H1 (cell line): ENCODE results near the gene MUC5B. TPM values are rescaled to one million over a fixed set of nuclear protein-coding genes. Genes with fewer than 3 reads are reported as not detected.
A peak's percentile ranks its signal among the peaks of the same experiment; 100 is the strongest.

Experiments
- CTCF ChIA-PET: fragments of 300-600 bp; sonication (Branson Sonifier 250); formaldehyde crosslinking; loops from one replicate; lab custom pipeline; 2021; ENCODE audit not compliant: partially characterized antibody; lab: Charles Lee
- POLR2A ChIA-PET: fragments of 300-600 bp; sonication (Branson Sonifier 250); formaldehyde crosslinking; loops from one replicate; lab custom pipeline; 2021; ENCODE audit warnings: inconsistent platforms; ENCODE audit not compliant: partially characterized antibody; lab: Charles Lee
- DNase-seq, 2 experiments: peaks; one replicate each; pipeline versions ENCODE4 v3.0.0 to v3.0.0-alpha.2; 2010 to 2022; ENCODE audit warnings: low spot score in 2 of 2, low read depth in 1 of 2, mixed read lengths in 1 of 2
- FAIRE-seq: peaks from 2 replicates; lab custom pipeline; 2011; peaks lifted over from hg19 to GRCh38; lab: Jason Lieb, UNC
- H2AFZ ChIP-seq: 2 replicates; pipeline ENCODE4 v1.8.1; 2012; ENCODE audit warnings: low read length, inconsistent platforms
- H2AK5ac ChIP-seq: 2 replicates; pipeline ENCODE4 v1.6.1; 2013; ENCODE audit warnings: low read depth, low read length
- H2BK120ac ChIP-seq: replicated peaks from 2 replicates; pipeline ENCODE3; 2013; ENCODE audit warnings: low read depth, low read length, inconsistent platforms
- H2BK12ac ChIP-seq: 2 replicates; pipeline ENCODE4 v1.6.1; 2013; ENCODE audit warnings: low read depth, low read length
- H2BK15ac ChIP-seq: 2 replicates; pipeline ENCODE4 v1.6.1; 2013; ENCODE audit warnings: low read length
- H2BK20ac ChIP-seq: 2 replicates; pipeline ENCODE4 v1.6.1; 2013; ENCODE audit warnings: low read length
- H2BK5ac ChIP-seq: 2 replicates; pipeline ENCODE4 v1.6.1; 2013; ENCODE audit warnings: low read depth, low read length
- H3K14ac ChIP-seq: 2 replicates; pipeline ENCODE4 v1.6.1; 2013; ENCODE audit warnings: inconsistent platforms; ENCODE audit not compliant: insufficient read length
- H3K18ac ChIP-seq: 2 replicates; pipeline ENCODE4 v1.6.1; 2013; ENCODE audit warnings: low read length; ENCODE audit errors: extremely low read depth
- H3K23ac ChIP-seq: 2 replicates; pipeline ENCODE4 v1.6.1; 2013; ENCODE audit warnings: inconsistent platforms; ENCODE audit not compliant: insufficient read length
- H3K23me2 ChIP-seq: 2 replicates; pipeline ENCODE4 v1.6.1; 2013; ENCODE audit warnings: low read depth, low read length
- H3K27ac ChIP-seq: 2 replicates; pipeline ENCODE4 v1.6.1; 2011; ENCODE audit warnings: low read depth, low read length, inconsistent platforms
- H3K27me3 ChIP-seq, 4 experiments: replicated peaks in 1 of 4; 1 replicate in 1 of 4; 2 replicates in 3 of 4; pipeline versions ENCODE4 v1.6.1 to v1.8.1; 2011 to 2013; ENCODE audit warnings: low read length in 3 of 4, mild to moderate bottlenecking in 3 of 4, inconsistent platforms in 2 of 4, mixed read lengths in 2 of 4, moderate library complexity in 1 of 4; ENCODE audit not compliant: control insufficient read depth in 3 of 4, insufficient read depth in 3 of 4; ENCODE audit errors: extremely low read depth in 1 of 4
- H3K36me3 ChIP-seq, 4 experiments: 2 replicates each; pipeline versions ENCODE4 v1.6.1 to v1.8.1; 2011 to 2013; ENCODE audit warnings: mild to moderate bottlenecking in 4 of 4, low read length in 3 of 4, moderate library complexity in 2 of 4, control low read depth in 1 of 4, inconsistent platforms in 1 of 4; ENCODE audit not compliant: insufficient read depth in 4 of 4, control insufficient read depth in 2 of 4
- H3K4ac ChIP-seq: replicated peaks from 2 replicates; pipeline ENCODE3; 2013; ENCODE audit warnings: low read length, low read depth, mixed read lengths, inconsistent platforms; ENCODE audit not compliant: insufficient read length
- H3K4me1 ChIP-seq, 4 experiments: replicated peaks in 1 of 4; 1 replicate in 1 of 4; 2 replicates in 3 of 4; pipeline versions ENCODE4 v1.6.1 to v1.8.1; 2011 to 2013; ENCODE audit warnings: low read length in 3 of 4, inconsistent platforms in 2 of 4, mixed read lengths in 1 of 4; ENCODE audit not compliant: insufficient read depth in 4 of 4, control insufficient read depth in 3 of 4
- H3K4me2 ChIP-seq, 2 experiments: 2 replicates each; pipeline versions ENCODE4 v1.6.1 to v1.8.1; 2011 to 2013; ENCODE audit warnings: low read depth in 2 of 2, low read length in 2 of 2, control low read depth in 1 of 2, inconsistent platforms in 1 of 2, mild to moderate bottlenecking in 1 of 2; ENCODE audit not compliant: insufficient read depth in 1 of 2
- H3K4me3 ChIP-seq, 4 experiments: fragments of 200-600, 300-600 bp in 1 of 4; sonication (generic), shearing (Covaris generic), sonication (Bioruptor Twin) in 1 of 4; 2 replicates each; pipeline versions ENCODE4 v1.5.1 to v1.8.1; 2011 to 2016; ENCODE audit warnings: low read length in 4 of 4, low read depth in 3 of 4, control low read depth in 2 of 4, inconsistent platforms in 2 of 4, mild to moderate bottlenecking in 2 of 4, mixed read lengths in 1 of 4, moderate library complexity in 1 of 4; ENCODE audit not compliant: insufficient read depth in 2 of 4; ENCODE audit errors: extremely low read depth in 1 of 4
- H3K56ac ChIP-seq: replicated peaks from 2 replicates; pipeline ENCODE3; 2013; ENCODE audit warnings: low read depth, mild to moderate bottlenecking, mixed read lengths, low read length, inconsistent platforms; ENCODE audit not compliant: insufficient read length
- H3K79me1 ChIP-seq: 2 replicates; pipeline ENCODE4 v1.6.1; 2013; ENCODE audit warnings: low read depth, low read length, control low read depth
- H3K79me2 ChIP-seq, 2 experiments: 2 replicates each; pipeline versions ENCODE4 v1.6.1 to v1.8.1; 2012 to 2013; ENCODE audit warnings: low read length in 2 of 2, mild to moderate bottlenecking in 2 of 2, inconsistent platforms in 1 of 2; ENCODE audit not compliant: insufficient read depth in 2 of 2, control insufficient read depth in 1 of 2
- H3K9ac ChIP-seq, 4 experiments: replicated peaks in 1 of 4; 1 replicate in 1 of 4; 2 replicates in 3 of 4; pipeline versions ENCODE4 v1.6.1 to v1.8.1; 2011 to 2013; ENCODE audit warnings: low read depth in 3 of 4, low read length in 3 of 4, control low read depth in 2 of 4, mild to moderate bottlenecking in 2 of 4, moderate library complexity in 2 of 4, inconsistent platforms in 1 of 4; ENCODE audit errors: extremely low read depth in 1 of 4
- H3K9me3 ChIP-seq, 2 experiments: 2 replicates each; pipeline versions ENCODE4 v1.6.1 to v1.8.1; 2012 to 2013; ENCODE audit warnings: mild to moderate bottlenecking in 2 of 2, moderate library complexity in 2 of 2, control low read depth in 1 of 2, inconsistent platforms in 1 of 2, low read depth in 1 of 2, low read length in 1 of 2, mixed read lengths in 1 of 2; ENCODE audit not compliant: insufficient read depth in 2 of 2
- H4K20me1 ChIP-seq, 2 experiments: replicated peaks in 1 of 2; 2 replicates each; pipeline versions ENCODE3 to v1.8.1; 2011 to 2013; ENCODE audit warnings: inconsistent platforms in 2 of 2, low read length in 2 of 2, mild to moderate bottlenecking in 1 of 2; ENCODE audit not compliant: insufficient read depth in 2 of 2, control insufficient read depth in 1 of 2
- H4K5ac ChIP-seq: 2 replicates; pipeline ENCODE4 v1.6.1; 2013; ENCODE audit warnings: low read length, low read depth, mixed read lengths, inconsistent platforms; ENCODE audit not compliant: insufficient read length
- H4K8ac ChIP-seq: 2 replicates; pipeline ENCODE4 v1.8.0; 2013; ENCODE audit warnings: mild to moderate bottlenecking, moderate library complexity, low read length, inconsistent platforms; ENCODE audit not compliant: insufficient read depth; ENCODE audit errors: extremely low read depth
- H4K91ac ChIP-seq: replicated peaks from 2 replicates; pipeline ENCODE3; 2013; ENCODE audit warnings: low read length, mixed read lengths, inconsistent platforms; ENCODE audit not compliant: insufficient read length
- ASH2L ChIP-seq: fragments of 200-600, 300-600 bp; sonication (generic); IDR thresholded peaks from one replicate; pipeline ENCODE4 v1.7.1; 2017; ENCODE audit warnings: low read length
- BRCA1 ChIP-seq: IDR thresholded peaks from 2 replicates; pipeline ENCODE4 v1.6.1; 2012; ENCODE audit warnings: low read depth, low read length, improper control_type of control experiment
- CTBP2 ChIP-seq: IDR thresholded peaks from 2 replicates; pipeline ENCODE4 v1.7.0; 2011; ENCODE audit warnings: borderline replicate concordance, mild to moderate bottlenecking, moderate library complexity, mixed read lengths, low read length; ENCODE audit not compliant: insufficient read depth, insufficient read length
- EP300 ChIP-seq, 2 experiments: IDR thresholded peaks; 1 replicate in 1 of 2; 2 replicates in 1 of 2; pipeline ENCODE4 v1.6.1; 2011 to 2012; ENCODE audit warnings: low read depth in 2 of 2, low read length in 2 of 2, mild to moderate bottlenecking in 2 of 2, borderline replicate concordance in 1 of 2, inconsistent platforms in 1 of 2, moderate library complexity in 1 of 2
- FOSL1 ChIP-seq: IDR thresholded peaks from 2 replicates; pipeline ENCODE4 v1.6.1; 2011; ENCODE audit warnings: mild to moderate bottlenecking, low read depth, low read length, moderate library complexity; ENCODE audit not compliant: insufficient read depth
- KDM1A ChIP-seq: fragments of 200-600, 300-600 bp; sonication (generic); IDR thresholded peaks from 2 replicates; pipeline ENCODE4 v1.7.1; 2016; ENCODE audit warnings: mild to moderate bottlenecking, low read length, borderline replicate concordance
- POLR2AphosphoS5 ChIP-seq: IDR thresholded peaks from 2 replicates; pipeline ENCODE4 v1.6.1; 2011; ENCODE audit warnings: low read depth, low read length
- POU5F1 ChIP-seq: IDR thresholded peaks from 2 replicates; pipeline ENCODE4 v1.6.1; 2011; ENCODE audit warnings: low read depth, mild to moderate bottlenecking, low read length, moderate library complexity
- RBBP5 ChIP-seq: IDR thresholded peaks from 2 replicates; pipeline ENCODE4 v1.7.1; 2012; ENCODE audit warnings: low read depth, mild to moderate bottlenecking, inconsistent platforms, low read length, moderate library complexity, borderline replicate concordance
- RFX5 ChIP-seq: IDR thresholded peaks from 2 replicates; pipeline ENCODE4 v1.6.1; 2011; ENCODE audit warnings: low read depth, low read length, improper control_type of control experiment, borderline replicate concordance
- SIN3A ChIP-seq, 2 experiments: IDR thresholded peaks in 1 of 2; conservative IDR thresholded peaks in 1 of 2; 2 replicates each; pipeline ENCODE4 v1.6.1; 2011 to 2012; ENCODE audit warnings: low read length in 2 of 2, improper control_type of control experiment in 1 of 2, low read depth in 1 of 2, mild to moderate bottlenecking in 1 of 2
- SIRT6 ChIP-seq: IDR thresholded peaks from one replicate; pipeline ENCODE4 v1.7.1; 2012; ENCODE audit warnings: low read length, inconsistent platforms
- TAF7 ChIP-seq: optimal IDR thresholded peaks from 2 replicates; pipeline ENCODE3; 2011; ENCODE audit warnings: low read depth, mild to moderate bottlenecking, inconsistent platforms, low read length, moderate library complexity, borderline replicate concordance
- TEAD4 ChIP-seq: IDR thresholded peaks from 2 replicates; pipeline ENCODE4 v1.6.1; 2012; ENCODE audit warnings: low read depth, low read length, inconsistent platforms, mixed read lengths
- WGBS, 2 experiments: shearing (Covaris generic) in 1 of 2; methylation state at CpG; one replicate each; pipeline versions ENCODE4 v1.1.6 to v1.1.7; 2013 to 2015; ENCODE audit warnings: low lambda C conversion rate in 2 of 2, mixed read lengths in 2 of 2, inconsistent platforms in 1 of 2, low coverage in 1 of 2, missing lambda C conversion rate in 1 of 2; ENCODE audit not compliant: insufficient replicate concordance in 2 of 2, insufficient coverage in 1 of 2, insufficient read length in 1 of 2; ENCODE audit errors: extremely low coverage in 1 of 2, missing lambda C conversion rate in 1 of 2; 5-methylcytosine and 5-hydroxymethylcytosine counted together
- polyA plus RNA-seq, 7 experiments: library from polyadenylated mRNA; depleted of rRNA in 3 of 7; stranded (reverse) in 5 of 7; unstranded in 2 of 7; fragments of >200 nt in 5 of 7; fragments of 200-250 nt in 2 of 7; gene quantifications; 1 replicate in 5 of 7; 2 replicates in 1 of 7; 4 replicates in 1 of 7; pipeline versions ENCODE4 v1.2.1 to v1.2.3, GENCODE V29; 2011 to 2013; ENCODE audit warnings: missing spikeins in 2 of 7, mixed read lengths in 2 of 7
- total RNA-seq: library from RNA; stranded (reverse); fragmentation: NEBNext Ultra II Directional; extraction: Animal tissue kit (Norgen Biotek cat#: 25700); gene quantifications from 2 replicates; pipeline ENCODE4 v1.2.1, GENCODE V29; 2021

The MUC5B gene
- total and polyA plus RNA-seq, 2 of the 8 experiments (the other 6 are each of a cell fraction or from before 2014, with no cell fraction given) = 0.02 to 0.03 TPM

DNA sequence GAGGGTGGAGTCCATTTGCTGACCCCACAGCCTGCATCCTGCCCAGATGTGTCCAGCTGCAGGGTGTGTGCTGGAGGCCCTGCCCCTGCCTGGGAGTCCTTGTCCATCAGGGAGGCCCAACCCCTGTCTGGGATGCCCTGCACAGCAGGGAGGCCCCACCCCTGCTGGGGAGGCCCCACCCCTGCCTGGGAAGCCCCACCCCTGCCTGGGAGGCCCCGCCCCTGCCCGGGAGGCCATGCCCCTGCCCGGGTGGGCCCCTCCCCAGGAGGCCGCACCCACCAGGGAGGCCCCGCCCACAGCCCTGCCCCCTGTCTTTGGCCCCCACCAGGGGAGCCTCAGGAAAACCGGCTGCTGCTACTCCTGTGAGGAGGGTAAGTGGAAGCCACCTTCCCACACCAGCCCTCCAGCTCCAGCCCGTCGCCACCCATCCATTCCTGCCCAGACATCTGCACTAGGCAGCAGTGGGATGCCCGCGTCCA is 37.2 kb downstream of the MUC5B start:
- ChIA-PET CTCF (no interaction called here), POLR2A (interaction anchor here (1.1 kb wide), 1 partner anchor 185 kb away, joined by 3 read pairs; the partner anchor contains the start of gene MUC2)
- H4K8ac ChIP-seq = peak overlapping the region; percentile 79; the same call in 1 of the 2 replicates
- H2AK5ac ChIP-seq = no peak overlapping the region
- peaks cover 0 to 14% (median 7%) of the 10 kb centered on the region in 4 experiments; a peak in 5 of 7 replicates for H3K4me1 ChIP-seq
- H3K27ac ChIP-seq = no peak overlapping the region
- no peaks in the 10 kb centered on the region for H3K79me2 ChIP-seq
- no peak overlapping the region; the same call in 1 of the 2 replicates for H2BK15ac ChIP-seq
- H3K27me3 ChIP-seq = no peaks in the 10 kb centered on the region
- H3K23me2 ChIP-seq = no peaks in the 10 kb centered on the region; the same call in 1 of the 2 replicates
- no peak overlapping the region for H3K9ac ChIP-seq
- no peaks in the 10 kb centered on the region for H3K79me1 ChIP-seq
- FAIRE-seq (no peak), DNase-seq (no peak)
- no peak overlapping the region for H4K91ac ChIP-seq
- no peak overlapping the region for H3K23ac ChIP-seq
- no peak overlapping the region for H2BK120ac ChIP-seq
- no peaks in the 10 kb centered on the region for H4K20me1 ChIP-seq
- H3K56ac ChIP-seq = no peak overlapping the region
- no peak overlapping the region for H3K4ac ChIP-seq
- H3K18ac ChIP-seq = no peak overlapping the region
- H4K5ac ChIP-seq = no peak overlapping the region
- no peak overlapping the region for H2AFZ ChIP-seq
- H3K4me3 ChIP-seq = no peak overlapping the region
- no peaks in the 10 kb centered on the region for H3K36me3 ChIP-seq
- no peak overlapping the region for H3K14ac ChIP-seq
- H2BK12ac ChIP-seq = 0 out of 2 replicates have a peak overlapping the region, but pooled peaks have one; percentile 7
- H2BK5ac ChIP-seq = no peak overlapping the region
- H3K4me2 ChIP-seq = no peak overlapping the region
- H3K9me3 ChIP-seq = no peaks in the 10 kb centered on the region
- WGBS, 2 experiments = 91% methylated on average over 9 of the region's 10 CpGs; no CpG with 5 or more reads in 1 of the 2 experiments
- H2BK20ac ChIP-seq = no peak overlapping the region
- TF ChIP-seq CTBP2 = no peak
- TF ChIP-seq BRCA1 = no peak
- TF ChIP-seq RFX5 = no peak
- TF ChIP-seq POLR2AphosphoS5 = no peak
- no peak for TF ChIP-seq EP300 (IDR thresholded peaks at IDR 0.05; ENCODE audit: borderline replicate concordance in 1 of 2, low read depth in 2 of 2, low read length in 2 of 2)
- TF ChIP-seq TAF7 = no peak
- no peak for TF ChIP-seq KDM1A
- no peak for TF ChIP-seq FOSL1
- TF ChIP-seq POU5F1 = no peak
- TF ChIP-seq TEAD4 = no peak
- no peak for TF ChIP-seq RBBP5
- TF ChIP-seq ASH2L = no peak
- TF ChIP-seq SIN3A (conservative IDR thresholded peaks at IDR 0.05 in 1 of 2, IDR thresholded peaks at IDR 0.05 in 1 of 2; ENCODE audit: low read depth in 1 of 2, low read length in 2 of 2) = no peak
- TF ChIP-seq SIRT6 = no peak
